GM21528 (cell line): ENCODE data around the gene CTAG1A.
A peak's percentile ranks its signal among the peaks of the same experiment; 100 is the strongest.
"Not testable (repeated sequence)": the region's sequence is repeated elsewhere in the genome, so short reads cannot be mapped to it uniquely, and the experiment has no call there.

ENCODE experiments used
- ATAC-seq: cut with Tn5 transposase; IDR thresholded peaks from one replicate; pipeline ENCODE4 v1.9.1; 2021; ENCODE audit warnings: mild to moderate bottlenecking, moderate library complexity; ENCODE audit not compliant: unreplicated experiment, low FRiP score

CTAG1A gene

DNA sequence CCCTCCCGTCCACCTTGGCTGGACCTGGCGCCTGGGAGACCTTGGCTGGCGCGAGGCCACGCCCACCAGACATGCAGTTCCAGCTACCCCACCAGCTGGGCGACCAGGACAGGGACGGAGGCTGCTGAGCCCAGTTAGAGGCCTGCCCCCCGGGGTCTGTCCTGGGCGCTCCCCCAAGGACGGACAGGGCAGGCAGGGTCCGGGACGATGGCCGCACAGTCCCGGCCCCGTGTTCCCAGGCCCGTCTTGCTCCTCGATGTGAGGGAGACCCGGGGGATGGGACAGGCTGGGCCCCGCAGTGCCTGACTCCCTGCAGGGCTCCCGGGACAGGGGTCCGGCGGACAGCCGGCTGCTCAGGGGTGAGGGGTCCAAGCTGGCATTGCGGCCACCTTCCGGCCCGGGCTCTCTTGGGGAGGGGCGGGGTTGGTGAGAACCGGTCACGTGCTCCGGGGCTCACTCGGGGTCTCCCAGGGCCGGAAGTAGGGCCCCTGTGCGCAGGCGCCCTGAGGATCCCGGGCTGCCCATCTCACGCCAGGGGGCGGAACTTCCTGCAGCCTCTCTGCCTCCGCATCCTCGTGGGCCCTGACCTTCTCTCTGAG lies at the start of gene CTAG1A:
Gene CTAG1A, plus strand, starts transcription at position 549 of the 599 bp plus-strand sequence. CDS start 74 bp downstream, outside the sequence.
- not testable (repeated sequence) for ATAC-seq

DNA sequence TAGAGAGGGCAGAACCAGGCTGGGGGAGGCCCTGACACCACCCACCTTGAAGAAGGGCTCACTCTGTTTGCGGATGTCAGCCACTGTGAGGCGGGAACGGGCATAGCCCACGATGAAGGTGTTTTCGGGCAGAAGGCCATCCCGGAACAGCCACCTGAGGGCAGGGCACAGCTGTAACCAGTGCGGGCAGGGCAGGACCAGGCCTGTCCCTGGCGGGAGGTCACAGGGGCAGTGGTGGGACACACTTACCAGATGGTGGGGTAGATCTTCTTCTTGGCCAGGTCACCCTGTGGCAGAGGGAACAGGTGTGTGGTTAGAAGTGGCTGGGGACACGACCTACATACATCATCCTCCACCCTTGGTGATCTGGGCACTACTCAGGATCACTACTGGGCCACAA lies 49.0 kb upstream of the CTAG1A start:
- ATAC-seq = no peak

DNA sequence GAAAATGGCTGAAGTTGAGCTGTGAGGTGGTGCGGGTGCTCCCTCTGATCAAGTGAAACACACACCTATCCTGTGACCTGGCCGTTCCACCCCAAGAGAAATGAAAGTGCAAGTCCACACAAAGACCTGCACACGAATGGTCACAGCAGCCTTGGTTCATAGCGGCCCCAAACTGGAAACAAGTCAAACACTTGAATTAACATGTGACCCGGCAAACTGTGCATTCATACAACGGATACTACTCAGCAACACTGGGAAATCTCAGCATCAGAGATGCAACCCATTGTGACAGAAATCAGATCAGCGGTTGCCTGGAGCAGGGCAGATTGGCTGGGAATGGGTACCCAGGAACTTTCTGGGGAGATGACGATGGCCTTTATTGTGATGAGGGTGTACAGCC lies 45.9 kb upstream of the CTAG1A start:
- no peak for ATAC-seq

DNA sequence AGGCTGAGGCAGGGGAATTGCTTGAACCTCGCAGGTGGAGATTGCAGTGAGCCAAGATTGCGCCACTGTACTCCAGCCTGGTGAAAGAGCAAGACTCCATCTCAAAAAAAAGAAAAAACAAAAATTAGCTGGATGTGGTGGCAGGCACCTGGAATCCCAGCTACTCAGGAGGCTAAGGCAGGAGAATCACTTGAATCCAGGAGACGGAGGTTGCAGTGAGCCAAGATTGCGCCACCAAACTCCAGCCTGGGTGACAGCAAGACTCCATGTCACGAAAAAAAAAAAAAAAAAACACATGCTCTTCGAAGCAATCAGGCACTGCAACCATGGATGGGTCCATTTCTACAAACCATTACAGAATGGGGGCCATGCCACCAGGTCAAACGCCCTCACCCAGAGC lies 44.6 kb upstream of the CTAG1A start:
- not testable (repeated sequence) for ATAC-seq

DNA sequence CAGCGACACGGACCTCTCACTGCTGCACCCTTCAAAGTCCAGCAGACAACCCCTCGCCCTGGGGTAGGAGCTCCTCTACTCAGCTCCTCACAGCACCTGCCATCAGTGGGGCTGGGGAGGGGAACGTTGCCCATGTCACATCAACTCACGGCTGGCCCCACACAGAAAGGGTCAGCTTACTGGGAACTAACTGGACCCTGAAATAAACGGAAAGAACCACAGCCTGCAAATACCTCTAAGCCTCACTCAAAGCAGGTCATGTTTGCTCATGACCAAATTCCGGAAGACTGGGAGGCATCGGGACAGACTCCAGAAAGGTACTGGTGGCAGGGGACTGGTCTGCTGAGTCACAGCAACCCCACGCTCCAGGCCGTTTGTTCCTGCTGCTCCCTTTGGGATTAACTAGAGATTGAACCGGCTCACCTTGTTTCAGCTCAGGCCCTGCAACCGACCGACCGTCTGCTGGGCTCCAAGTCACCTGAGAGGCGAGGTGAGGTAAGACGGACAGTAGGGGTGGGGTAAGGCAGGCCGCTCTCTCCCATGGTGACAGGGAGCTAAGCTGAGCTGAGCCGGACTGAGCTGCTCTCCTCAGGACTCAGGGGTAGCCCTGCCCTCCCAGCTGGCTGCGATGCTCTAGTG lies 43.9 kb upstream of the CTAG1A start:
- ATAC-seq = no peak

DNA sequence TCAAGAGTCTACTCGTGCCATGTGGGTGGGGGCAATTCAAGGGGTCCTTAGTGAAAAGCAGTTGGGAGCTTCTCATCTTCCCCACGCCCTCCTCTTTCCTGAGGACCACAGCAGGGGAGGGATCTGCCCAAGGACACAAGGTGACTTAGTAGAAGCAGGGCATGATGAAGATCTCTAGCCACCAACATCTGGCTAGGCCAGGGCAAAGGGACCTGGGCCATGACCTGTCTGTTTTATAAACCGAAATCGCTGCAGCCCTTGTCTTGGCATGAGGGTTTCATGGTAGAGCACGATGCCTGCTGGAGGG lies 43.4 kb upstream of the CTAG1A start:
- no peak for ATAC-seq

DNA sequence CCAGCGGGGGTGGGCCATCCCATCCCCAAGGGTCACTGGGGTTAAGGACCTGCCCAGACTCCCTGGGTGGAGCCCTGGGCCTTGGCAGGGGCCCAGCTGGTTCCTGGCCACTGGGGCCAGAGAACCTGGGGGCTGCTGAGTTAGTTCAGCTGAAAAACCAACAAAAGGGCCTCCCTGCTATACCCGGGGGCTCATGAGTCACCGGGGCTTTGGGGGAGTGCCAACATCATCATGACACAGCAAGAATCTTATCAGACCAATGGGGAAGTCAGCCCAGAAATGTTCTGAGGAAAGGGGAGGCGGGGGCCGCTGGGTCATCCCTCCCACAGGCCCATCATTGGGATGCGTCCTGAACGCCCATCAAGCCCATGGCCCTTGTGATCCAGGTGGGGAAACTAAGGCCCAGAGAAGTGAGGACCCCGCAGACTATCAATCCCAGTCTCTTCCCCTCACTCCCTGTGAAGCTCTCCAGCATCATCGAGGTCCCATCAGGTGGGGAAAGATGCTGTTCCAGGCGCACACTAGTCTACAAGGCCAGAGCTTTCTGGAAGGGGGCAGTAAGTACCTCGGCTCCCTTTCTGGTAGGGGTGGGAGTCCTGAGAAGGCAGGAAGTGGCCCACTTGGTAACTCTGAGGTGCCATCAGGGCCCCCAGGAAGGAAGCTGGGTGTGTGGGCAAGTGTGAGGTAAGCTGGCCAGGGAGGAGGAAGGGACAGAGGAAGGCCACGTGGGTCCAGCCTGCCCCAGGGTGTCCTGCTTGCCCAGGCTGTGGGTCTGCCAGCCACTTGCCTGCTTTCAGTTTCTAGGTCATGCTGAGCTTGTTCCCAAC lies 42.8 kb upstream of the CTAG1A start:
- no peak for ATAC-seq

DNA sequence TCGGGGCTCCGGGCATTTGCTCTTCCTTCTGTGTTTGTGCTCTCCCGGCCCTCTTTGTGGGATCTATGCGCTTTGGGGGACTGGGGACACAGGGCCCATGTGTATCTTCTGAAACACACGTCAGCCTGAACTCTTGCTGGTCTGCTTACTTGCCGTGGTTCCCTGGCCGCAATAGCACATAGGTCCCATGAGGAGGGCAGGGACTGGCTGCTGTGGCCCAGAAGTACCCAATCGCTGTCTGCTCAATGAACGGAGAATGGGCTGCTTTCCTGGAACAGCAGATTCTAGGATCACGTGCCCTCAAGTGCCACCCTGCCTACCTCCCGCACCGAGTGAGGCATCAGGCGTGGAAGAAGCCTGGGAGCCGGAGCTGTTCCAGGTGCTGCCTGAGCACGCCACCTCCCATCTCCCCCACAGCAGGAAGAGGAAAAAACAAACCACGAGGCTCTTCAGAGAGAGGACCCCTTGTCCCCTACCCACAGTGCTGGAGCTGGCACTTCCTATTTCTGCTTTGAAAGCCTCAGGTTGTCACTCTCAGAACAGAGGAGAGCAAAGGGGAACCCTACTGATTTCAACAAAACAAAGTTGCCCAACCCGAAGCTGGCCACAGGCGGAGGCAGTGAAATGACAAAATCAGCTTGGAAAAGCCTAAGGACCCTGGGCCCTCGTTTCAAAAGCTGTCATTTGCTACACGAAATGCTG lies 42.1 kb upstream of the CTAG1A start:
- no peak for ATAC-seq

DNA sequence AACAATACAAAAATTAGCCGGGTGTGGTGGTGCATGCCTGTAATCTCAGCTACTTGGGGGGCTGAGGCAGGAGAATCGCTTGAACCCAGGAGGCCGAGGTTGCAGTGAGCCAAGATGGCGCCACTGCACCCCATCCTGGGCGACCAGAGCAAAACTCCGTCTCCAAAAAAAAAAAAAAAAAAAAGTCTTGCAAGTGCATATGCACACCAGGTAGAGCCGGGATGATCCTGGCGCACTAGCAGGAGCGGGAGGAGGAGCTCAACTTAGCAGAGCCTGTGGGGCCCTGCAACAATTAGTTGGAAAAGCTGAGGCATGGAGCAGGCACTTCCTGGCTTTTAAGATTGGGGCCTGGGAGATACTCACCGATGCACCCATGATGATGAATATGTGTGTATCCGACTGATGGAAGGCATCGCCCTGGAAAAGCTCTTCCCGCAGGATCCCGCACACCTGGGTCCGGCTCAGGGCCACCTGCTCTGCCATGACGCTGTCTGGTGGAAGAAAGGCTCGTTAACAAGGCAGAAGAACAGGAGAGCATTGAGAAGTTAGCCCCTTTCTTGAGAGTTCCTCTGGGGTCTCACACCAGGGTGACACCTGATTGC lies 39.2 kb upstream of the CTAG1A start:
- no peak for ATAC-seq

DNA sequence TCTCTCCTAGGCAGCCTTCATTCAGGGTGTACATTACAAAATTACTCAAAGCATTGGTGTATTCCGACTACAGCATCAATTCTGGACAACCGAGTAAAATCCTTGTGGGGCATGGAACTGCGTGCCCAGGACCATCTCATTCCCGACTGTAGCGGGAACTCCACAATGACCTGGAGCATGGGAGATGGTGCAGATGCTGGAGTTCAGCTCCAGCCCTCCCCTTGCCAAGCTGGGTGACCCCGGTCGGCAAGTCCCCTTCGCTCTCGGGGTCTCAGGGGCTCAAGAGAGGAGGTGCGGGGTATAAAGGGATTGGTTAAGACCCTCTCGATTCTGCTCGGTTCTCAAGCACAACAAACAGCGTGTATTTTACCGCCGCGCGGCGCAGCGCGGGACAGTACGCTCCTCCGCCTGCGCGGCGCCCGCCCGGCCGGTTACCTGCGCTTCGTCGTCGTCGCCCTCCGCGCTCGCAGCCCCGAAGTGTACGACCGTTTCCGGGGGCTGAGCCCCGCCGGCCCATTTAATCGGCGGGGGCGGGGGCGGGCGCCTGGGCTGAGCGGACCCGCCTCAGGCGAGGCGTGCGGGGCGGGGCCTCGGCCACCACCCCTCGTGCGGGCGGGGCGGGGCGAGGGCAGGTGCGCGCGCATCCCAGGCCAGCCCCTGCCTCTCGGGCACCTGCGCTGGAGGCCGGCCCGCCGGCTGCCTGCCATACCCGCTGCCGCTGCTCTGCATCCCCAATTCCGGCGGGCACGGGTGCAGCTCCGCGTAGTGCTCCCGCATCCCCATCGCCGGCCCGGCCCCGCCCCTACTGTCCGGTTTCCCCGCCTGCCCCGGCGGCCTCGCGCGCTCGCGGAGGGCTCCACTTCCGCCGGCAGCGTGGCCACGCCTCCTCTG lies 38.3 kb upstream of the CTAG1A start, which contains the start of gene G6PD:
Gene G6PD, minus strand, starts transcription at position 493 of the 891 bp plus-strand sequence. CDS start 691 bp downstream, outside the sequence.
- ATAC-seq = peak; percentile 53

DNA sequence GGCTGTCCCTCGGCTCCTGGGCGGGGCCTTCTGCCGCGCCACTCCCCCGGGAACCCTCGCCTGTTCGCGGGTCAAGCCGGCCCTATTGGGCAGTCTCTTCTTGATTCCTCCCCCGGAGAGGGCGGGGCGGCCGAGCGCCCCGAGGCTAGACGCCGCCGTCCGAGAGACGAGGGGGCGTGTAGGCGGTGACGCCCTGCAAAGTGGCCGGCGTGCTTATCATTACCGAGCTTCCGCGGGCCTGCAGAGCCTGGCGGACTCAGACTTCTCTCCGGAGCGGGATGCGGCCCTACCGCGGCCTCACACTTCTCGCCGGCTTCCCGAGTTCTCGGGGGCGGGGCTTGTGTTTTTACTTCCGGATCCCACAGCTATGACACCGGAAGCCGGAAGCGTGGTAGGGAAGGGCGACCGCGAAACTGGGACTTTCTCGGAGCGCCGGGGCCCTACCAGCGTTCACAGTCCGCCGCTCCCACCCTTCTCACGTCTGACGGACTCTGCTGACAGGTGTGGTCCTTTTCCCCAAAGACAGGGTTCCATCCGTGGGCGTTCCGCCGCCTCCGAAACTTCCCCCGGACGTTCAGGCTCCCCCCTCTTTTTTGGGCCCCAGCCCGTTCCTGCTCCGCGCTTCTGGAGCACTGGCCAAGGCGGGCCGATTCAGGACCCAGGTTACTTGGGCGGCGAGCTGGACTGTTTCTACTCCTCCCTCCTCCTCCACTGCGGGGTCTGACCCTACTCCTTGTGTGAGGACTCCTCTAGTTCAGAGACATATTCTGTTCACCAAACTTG lies 37.5 kb upstream of the CTAG1A start, which contains the start of gene IKBKG:
Gene IKBKG, plus strand, starts transcription at position 376 of the 783 bp plus-strand sequence. CDS start 4,383 bp downstream, outside the sequence.
- peak; percentile 83 for ATAC-seq

DNA sequence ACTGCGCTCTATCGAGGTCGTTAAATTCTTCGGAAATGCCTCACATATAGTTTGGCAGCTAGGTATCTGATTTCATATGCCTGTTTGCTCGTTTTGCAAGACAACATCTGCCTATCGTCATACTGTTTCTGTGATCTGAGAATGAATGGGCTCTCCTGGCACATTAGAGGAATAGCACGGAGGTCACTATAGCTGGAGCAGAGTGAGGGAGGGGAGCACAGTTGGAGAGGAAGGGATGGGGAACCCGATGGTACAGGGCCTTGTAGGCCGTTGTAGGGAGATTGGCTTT lies 37.0 kb upstream of the CTAG1A start:
- peak; percentile 6 for ATAC-seq

DNA sequence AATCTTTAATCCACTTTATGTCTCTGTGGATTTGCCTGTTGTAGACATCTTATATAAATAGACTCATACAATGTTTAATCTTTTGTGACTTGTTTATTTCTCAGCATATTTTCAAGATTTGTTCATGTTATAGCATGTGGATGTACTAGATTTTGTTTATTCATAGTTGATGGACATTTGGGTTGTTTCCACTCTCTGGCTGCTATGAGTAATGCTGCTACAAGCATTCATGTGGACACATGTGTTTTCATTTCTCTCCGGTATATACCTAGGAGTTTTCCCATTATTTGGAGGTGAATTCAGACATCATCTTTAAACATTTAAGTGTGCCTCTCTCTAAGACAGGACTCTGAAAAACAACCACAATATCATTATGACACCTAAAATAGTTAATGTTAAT lies 35.2 kb upstream of the CTAG1A start:
- no peak for ATAC-seq

DNA sequence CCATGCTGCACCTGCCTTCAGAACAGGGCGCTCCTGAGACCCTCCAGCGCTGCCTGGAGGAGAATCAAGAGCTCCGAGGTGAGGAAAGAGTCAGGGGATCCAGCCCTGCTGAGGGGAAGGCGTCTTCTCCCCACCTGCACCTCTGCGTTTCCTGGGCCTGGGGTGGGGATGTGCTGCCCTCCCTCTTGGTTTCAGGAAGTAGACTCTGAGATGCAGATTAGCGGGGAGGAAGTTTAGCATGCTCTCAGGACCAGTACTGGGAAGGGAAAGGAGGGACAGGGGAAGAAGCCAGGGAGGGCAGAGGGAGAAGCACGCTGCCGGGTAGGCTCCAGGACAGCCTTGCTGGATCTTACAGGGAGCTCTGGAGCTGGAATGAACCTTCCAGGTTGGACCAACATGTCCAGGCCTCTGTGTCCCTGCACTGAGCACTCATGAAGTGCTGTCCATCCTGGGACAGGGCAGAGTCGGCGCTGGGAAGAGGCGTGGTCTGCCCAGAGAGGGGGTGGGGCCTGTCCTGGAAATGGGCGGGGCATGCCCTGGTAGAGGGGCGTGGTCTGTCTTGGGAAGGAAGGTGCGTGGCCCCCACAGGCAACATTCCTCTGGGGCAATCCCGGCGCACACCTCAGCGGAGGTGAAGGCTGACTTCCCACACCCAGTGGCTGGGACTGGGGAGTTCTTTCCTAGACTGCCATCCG lies 32.7 kb upstream of the CTAG1A start:
- ATAC-seq = not testable (repeated sequence)

DNA sequence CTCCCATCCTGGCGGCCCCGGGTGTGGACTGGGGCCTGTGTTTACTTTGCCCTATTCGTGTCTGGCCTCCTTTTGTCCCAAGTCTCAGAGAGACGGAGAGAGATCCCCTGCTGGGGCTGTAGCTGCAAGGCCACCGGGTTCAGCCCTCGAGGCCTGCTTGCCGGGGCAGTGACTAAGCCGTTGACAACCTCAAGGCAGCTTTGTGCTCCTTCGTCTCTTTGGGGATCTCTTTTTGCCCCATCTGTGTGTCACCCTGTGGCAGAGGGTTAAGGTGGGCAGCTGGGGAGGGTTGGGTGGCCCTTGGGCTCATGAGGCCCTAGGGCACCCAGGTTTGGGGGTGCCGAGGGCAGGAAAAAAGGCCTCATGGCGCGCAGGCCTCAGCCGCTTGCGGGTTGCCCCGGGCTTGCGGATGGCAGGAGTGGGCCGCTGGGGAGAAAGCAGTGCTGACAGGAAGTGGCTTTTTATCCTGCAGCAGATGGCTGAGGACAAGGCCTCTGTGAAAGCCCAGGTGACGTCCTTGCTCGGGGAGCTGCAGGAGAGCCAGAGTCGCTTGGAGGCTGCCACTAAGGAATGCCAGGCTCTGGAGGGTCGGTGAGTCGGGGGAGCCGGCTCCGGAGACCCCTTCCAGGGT lies 26.8 kb upstream of the CTAG1A start:
- not testable (repeated sequence) for ATAC-seq

DNA sequence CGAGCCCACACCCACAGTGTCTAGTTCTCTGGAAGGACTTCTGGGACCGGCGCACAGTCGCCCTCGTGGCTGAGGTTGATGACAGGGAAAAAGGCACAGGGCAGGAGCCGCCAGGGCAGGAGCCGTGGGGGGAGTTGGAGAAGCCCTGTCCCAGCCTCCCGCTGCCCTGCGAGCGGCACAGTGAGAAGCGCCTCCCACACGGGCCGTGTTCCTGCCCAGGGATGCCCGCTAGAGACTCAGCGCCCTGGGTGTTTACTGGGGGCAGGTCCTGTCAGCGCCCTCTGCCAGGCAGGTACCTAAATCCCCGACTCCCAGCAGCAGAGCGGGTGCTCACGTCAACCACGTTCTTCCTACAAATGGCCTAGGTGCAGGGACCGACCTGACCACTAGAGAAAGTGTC lies 26.0 kb upstream of the CTAG1A start:
- not testable (repeated sequence) for ATAC-seq

DNA sequence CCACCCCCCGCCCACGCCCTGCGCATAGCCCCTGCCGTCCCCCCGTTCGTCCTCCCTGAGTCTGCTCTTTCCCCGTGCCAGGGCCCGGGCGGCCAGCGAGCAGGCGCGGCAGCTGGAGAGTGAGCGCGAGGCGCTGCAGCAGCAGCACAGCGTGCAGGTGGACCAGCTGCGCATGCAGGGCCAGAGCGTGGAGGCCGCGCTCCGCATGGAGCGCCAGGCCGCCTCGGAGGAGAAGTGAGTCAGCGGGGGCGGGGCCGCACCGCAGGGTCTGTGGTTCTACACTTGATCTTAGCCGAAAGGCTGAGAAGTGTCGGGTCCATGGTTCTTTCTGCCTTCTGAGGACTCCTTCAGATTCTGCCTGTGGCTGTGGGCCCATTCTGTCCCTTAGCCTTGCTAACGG lies 24.6 kb upstream of the CTAG1A start:
- ATAC-seq = not testable (repeated sequence)

DNA sequence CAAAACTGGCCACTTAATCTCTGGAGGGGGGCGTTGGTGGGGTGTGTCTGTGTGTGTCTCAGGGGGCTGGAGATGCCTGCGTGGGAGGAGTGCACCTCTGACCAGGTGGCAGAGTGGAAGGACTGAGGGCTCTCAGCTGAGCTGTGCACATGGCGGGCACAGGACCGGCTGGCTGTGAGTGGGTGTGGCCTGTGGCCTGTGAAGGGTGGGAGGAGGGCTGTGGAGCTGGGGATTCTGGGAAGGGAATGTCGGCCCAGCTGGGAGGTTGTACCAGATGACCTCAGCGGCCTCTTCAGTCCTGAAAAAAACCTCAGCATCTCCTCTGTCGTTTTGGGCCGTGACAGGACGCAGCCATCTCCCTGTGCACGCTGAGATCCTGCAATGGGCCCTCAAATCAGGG lies 22.6 kb upstream of the CTAG1A start:
- ATAC-seq = not testable (repeated sequence)
